SIG-M5 treated with dmso at 0.1 percent for 504 hours (cell line): Measurements from ENCODE around the gene BMERB1.

ENCODE experiments used
- DNase-seq: peaks from one replicate; lab custom pipeline; 2025; ENCODE audit not compliant: unreplicated experiment; lab: John Stamatoyannopoulos, UW

BMERB1 gene

GRCh38 chr16:15493466-15494180 is 59.2 kb downstream of the BMERB1 start:
- DNase-seq = no peak

- no peak for DNase-seq
Observed at GRCh38 chr16:15494236-15494635, 59.8 kb downstream of the BMERB1 start.

- DNase-seq = no peak
Observed at GRCh38 chr16:15495898-15496297, 61.5 kb downstream of the BMERB1 start.

- DNase-seq = no peak
Observed at GRCh38 chr16:15498427-15499175, 64.2 kb downstream of the BMERB1 start.

- peak; percentile 9 for DNase-seq
Observed at GRCh38 chr16:15502041-15502725, 67.8 kb downstream of the BMERB1 start.

GRCh38 chr16:15506441-15506840 is 72.1 kb downstream of the BMERB1 start:
- no peak for DNase-seq

GRCh38 chr16:15507301-15507958 is 73.0 kb downstream of the BMERB1 start:
- DNase-seq = no peak

DNA sequence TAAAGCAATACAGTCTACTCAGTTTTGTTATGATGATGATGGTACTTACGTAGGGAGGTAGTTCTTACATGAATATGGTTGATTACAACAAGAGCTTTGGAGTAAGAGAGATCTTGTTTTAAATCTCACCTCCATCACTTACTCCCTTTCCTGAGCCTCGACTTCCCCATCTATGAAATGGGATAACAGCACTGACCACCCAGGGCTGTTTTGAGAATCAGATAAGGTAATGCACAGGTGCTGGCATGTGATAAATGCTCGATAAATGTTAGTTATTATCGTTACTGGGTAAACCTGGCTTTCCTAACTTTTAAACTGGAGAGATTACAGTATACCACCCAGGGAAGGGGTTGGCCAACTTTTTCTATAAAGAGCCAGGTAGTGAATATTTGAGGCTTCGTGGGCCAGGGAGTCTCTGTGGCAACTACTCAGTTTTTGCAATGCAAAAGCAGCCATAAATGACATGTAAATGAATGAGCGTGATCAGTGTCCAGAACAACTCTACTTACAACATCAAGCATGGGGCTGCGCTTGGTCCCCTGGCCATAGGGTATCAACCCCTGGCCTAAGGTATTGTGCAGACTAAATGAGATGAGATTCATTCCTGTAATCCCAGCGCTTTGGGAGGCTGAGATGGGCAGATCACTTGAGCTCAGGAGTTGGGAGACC is 73.7 kb downstream of the BMERB1 start:
- no peak for DNase-seq

- DNase-seq = no peak
Observed at GRCh38 chr16:15509051-15509592, 74.7 kb downstream of the BMERB1 start.

- peak; percentile 56 for DNase-seq
Observed at GRCh38 chr16:15509593-15510535, 75.5 kb downstream of the BMERB1 start.

- DNase-seq = no peak
Observed at GRCh38 chr16:15510992-15511391, 76.6 kb downstream of the BMERB1 start.

- no peak for DNase-seq
Observed at GRCh38 chr16:15511759-15512487, 77.5 kb downstream of the BMERB1 start.

DNA sequence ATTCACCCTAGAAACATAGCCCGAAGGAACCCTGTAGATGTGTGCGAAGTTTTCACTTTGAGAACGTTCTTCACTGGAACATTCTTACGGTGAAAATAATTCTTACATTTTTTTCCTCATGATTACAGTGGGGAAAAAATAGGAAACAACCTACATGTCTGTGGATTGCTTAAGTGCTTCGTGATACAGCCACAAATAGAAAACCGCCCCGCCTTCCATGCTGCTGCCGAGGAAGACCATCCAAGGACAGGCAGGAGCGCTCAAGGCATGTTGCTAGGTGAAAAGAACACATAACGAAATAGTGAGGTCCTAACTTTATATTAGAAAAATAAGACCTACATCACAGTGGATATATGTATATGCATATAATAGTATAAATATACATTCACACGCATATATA is 78.8 kb downstream of the BMERB1 start:
- no peak for DNase-seq

DNA sequence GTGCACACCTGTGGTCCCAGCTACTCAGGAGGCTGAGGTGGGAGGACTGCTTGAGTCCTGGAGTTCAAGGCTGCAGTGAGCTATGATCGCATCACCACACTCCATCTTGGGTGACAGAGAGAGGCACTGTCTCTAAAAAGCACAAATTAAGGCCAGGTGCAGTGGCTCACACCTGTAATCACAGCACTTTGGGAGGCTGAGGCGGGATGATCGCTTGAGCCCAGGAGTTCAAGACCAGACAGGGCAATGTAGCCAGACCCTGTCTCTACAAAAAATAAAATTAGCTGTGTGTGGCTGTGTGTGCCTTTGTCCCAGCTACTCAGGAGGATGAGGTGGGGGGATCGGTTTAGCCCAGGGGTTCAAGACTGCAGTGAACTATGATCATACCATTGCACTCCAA is 81.6 kb downstream of the BMERB1 start:
- DNase-seq = no peak

GRCh38 chr16:15516609-15517008 is 82.2 kb downstream of the BMERB1 start:
- no peak for DNase-seq

DNA sequence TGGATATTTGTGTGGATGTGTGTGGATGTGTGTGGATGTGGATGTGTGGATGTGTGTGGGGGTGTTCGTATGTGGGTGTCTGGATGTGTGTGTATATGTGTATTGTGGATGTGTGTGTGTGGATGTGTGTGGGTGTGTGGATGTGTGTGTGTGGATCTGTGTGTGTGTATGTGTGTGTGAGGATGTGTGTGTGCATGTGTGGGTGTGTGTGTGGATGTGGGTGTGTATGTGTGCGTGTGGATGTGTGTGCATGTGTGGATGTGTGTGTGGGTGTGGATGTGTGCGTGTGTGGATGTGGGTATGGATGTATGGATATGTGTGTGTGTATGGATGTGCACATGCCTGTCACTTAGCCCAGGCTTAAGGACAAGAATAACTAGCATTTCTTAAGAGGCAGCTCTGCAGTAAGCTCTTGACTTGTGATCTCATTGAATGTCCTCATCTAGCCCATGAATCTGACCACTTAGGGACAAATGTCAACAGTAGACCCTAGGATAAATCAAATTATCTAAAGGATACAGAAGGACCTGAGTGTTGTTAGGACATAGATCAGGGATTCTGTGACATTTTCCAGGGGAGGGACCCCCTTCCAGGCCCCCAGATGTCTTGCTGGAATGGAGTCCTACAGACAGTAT is 83.5 kb downstream of the BMERB1 start:
- no peak for DNase-seq

GRCh38 chr16:15518381-15519351 is 84.3 kb downstream of the BMERB1 start:
- no peak for DNase-seq
